Neural cell (in vitro differentiated cells): ENCODE measurements around the gene ITGAD. TPM values are rescaled to one million over a fixed set of nuclear protein-coding genes. Genes with fewer than 3 reads are reported as not detected.

ENCODE experiments used
- H2AFZ ChIP-seq: fragments of 200-600, 300-800 bp; sonication (generic), shearing (Covaris generic); 2 replicates; pipeline ENCODE4 v1.6.0; 2014; ENCODE audit warnings: low read depth, mild to moderate bottlenecking, antibody characterized with exemption, low read length, moderate library complexity
- H3F3A ChIP-seq: fragments of 200-600 bp; shearing (Covaris generic); 2 replicates; pipeline ENCODE4 v1.6.1; 2016; ENCODE audit warnings: mild to moderate bottlenecking, moderate library complexity, mixed read lengths, antibody characterized with exemption, low read length; ENCODE audit not compliant: insufficient read depth, poor library complexity, severe bottlenecking
- H3K27ac ChIP-seq: fragments of 200-600, 300-800 bp; sonication (generic), shearing (Covaris generic); 2 replicates; pipeline ENCODE4 v1.5.1; 2014; ENCODE audit warnings: mild to moderate bottlenecking, low read length, moderate library complexity
- H3K27me3 ChIP-seq: fragments of 300-800, 200-600 bp; sonication (generic), shearing (Covaris generic); 2 replicates; pipeline ENCODE4 v1.6.0; 2014; ENCODE audit warnings: mild to moderate bottlenecking, low read depth, low read length, moderate library complexity; ENCODE audit not compliant: insufficient read depth
- H3K36me3 ChIP-seq: fragments of 300-800, 200-600 bp; sonication (generic), shearing (Covaris generic); 2 replicates; pipeline ENCODE4 v1.5.1; 2014; ENCODE audit warnings: mild to moderate bottlenecking, antibody characterized with exemption, low read length, moderate library complexity; ENCODE audit not compliant: insufficient read depth
- H3K4me2 ChIP-seq: fragments of 300-800, 200-600 bp; sonication (generic), shearing (Covaris generic); 2 replicates; pipeline ENCODE4 v1.6.0; 2014; ENCODE audit warnings: mild to moderate bottlenecking, low read length
- H3K4me3 ChIP-seq: fragments of 300-800, 200-600 bp; sonication (generic), shearing (Covaris generic); 2 replicates; pipeline ENCODE4 v1.5.1; 2014; ENCODE audit warnings: mild to moderate bottlenecking, low read length, moderate library complexity
- H3K79me2 ChIP-seq: fragments of 200-600 bp; shearing (Covaris generic); replicated peaks from 2 replicates; pipeline ENCODE4 v1.6.0; 2014; ENCODE audit warnings: mild to moderate bottlenecking, low read length, moderate library complexity; ENCODE audit not compliant: insufficient read depth
- H3K9ac ChIP-seq: fragments of 300-800, 200-600 bp; sonication (generic), shearing (Covaris generic); 2 replicates; pipeline ENCODE4 v1.6.1; 2016; ENCODE audit warnings: mild to moderate bottlenecking, low read length, mixed read lengths
- H3K9me2 ChIP-seq: fragments of 200-600 bp; shearing (Covaris generic); 2 replicates; pipeline ENCODE4 v1.6.1; 2016; ENCODE audit warnings: mild to moderate bottlenecking, low read length, mixed read lengths; ENCODE audit not compliant: insufficient read depth
- H3K9me3 ChIP-seq: fragments of 200-600, 300-800 bp; sonication (generic), shearing (Covaris generic); 2 replicates; pipeline ENCODE4 v1.6.1; 2016; ENCODE audit warnings: mild to moderate bottlenecking, mixed run types, low read length, moderate library complexity, mixed read lengths
- H4K20me1 ChIP-seq: fragments of 200-600 bp; shearing (Covaris generic); 2 replicates; pipeline ENCODE4 v1.6.1; 2016; ENCODE audit warnings: mild to moderate bottlenecking, mixed run types; ENCODE audit not compliant: insufficient read depth
- EP300 ChIP-seq: fragments of 450-650 bp; conservative IDR thresholded peaks from 2 replicates; pipeline ENCODE4 v1.6.1; 2014; ENCODE audit warnings: antibody characterized with exemption, mild to moderate bottlenecking, moderate library complexity; ENCODE audit not compliant: poor library complexity, severe bottlenecking
- EZH2 ChIP-seq: fragments of 200-600, 300-800 bp; shearing (Covaris generic), sonication (generic); IDR thresholded peaks from 2 replicates; pipeline ENCODE4 v1.6.1; 2014; ENCODE audit warnings: antibody characterized with exemption, low read length, borderline replicate concordance, mild to moderate bottlenecking; ENCODE audit not compliant: insufficient read depth, poor library complexity, severe bottlenecking
- MXI1 ChIP-seq: fragments of 450-650 bp; conservative IDR thresholded peaks from 2 replicates; pipeline ENCODE4 v1.6.1; 2014; ENCODE audit warnings: antibody characterized with exemption, mild to moderate bottlenecking; ENCODE audit not compliant: poor library complexity, severe bottlenecking
- POLR2AphosphoS5 ChIP-seq: IDR thresholded peaks from 2 replicates; pipeline ENCODE4 v1.6.1; 2012
- RAD21 ChIP-seq: fragments of 450-650 bp; conservative IDR thresholded peaks from 2 replicates; pipeline ENCODE4 v1.6.1; 2014; ENCODE audit warnings: antibody characterized with exemption, mild to moderate bottlenecking, moderate library complexity
- SMC3 ChIP-seq: fragments of 450-650 bp; conservative IDR thresholded peaks from 2 replicates; pipeline ENCODE4 v1.6.1; 2014; ENCODE audit warnings: antibody characterized with exemption, mild to moderate bottlenecking, moderate library complexity; ENCODE audit not compliant: poor library complexity
- TAF1 ChIP-seq: IDR thresholded peaks from 2 replicates; pipeline ENCODE4 v1.6.1; 2012; ENCODE audit warnings: low read depth
- polyA plus RNA-seq: library from polyadenylated mRNA; depleted of rRNA; stranded (reverse); fragments of >200 nt; gene quantifications from 2 replicates; pipeline ENCODE4 v1.2.3, GENCODE V29; 2014
- TF ChIP-seq, protein P1 (sequence below): IDR thresholded peaks from 2 replicates; pipeline ENCODE4 v1.6.1; 2012; ENCODE audit warnings: borderline replicate concordance
- TF ChIP-seq, protein P2 (sequence below): fragments of 450-650 bp; IDR thresholded peaks from 2 replicates; pipeline ENCODE4 v1.5.1; 2014; ENCODE audit warnings: antibody characterized with exemption, mild to moderate bottlenecking, moderate library complexity; ENCODE audit not compliant: poor library complexity, severe bottlenecking

ITGAD gene
- polyA plus RNA-seq, 1 donor from 2014 or later = not detected

DNA sequence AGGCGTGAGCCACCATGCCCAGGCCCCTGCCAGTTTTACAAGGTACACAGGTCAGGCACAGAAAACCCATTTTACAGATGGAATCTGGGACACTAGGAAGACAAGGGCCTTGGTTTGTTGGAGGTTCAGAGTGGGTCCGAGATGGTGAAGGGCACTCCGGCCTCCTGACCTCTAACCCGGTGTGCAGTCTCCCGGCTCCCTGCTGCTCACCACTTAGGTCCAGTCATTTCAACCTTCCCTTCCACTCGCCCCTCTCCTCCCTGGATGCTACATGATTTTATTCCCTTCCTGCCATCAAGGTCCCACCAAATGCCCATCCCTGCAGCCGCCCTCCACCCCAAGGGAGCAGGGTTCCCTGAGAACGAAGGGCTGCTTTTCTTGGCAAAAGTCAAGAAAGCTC is 29.4 kb upstream of the ITGAD start:
- no peak for TF ChIP-seq EP300
- no peak for TF ChIP-seq POLR2AphosphoS5
- no peak for TF ChIP-seq RAD21
- no peak for TF ChIP-seq TAF1
- no peak for TF ChIP-seq MXI1
- TF ChIP-seq EZH2 = no peak
- TF ChIP-seq, protein P1, sequence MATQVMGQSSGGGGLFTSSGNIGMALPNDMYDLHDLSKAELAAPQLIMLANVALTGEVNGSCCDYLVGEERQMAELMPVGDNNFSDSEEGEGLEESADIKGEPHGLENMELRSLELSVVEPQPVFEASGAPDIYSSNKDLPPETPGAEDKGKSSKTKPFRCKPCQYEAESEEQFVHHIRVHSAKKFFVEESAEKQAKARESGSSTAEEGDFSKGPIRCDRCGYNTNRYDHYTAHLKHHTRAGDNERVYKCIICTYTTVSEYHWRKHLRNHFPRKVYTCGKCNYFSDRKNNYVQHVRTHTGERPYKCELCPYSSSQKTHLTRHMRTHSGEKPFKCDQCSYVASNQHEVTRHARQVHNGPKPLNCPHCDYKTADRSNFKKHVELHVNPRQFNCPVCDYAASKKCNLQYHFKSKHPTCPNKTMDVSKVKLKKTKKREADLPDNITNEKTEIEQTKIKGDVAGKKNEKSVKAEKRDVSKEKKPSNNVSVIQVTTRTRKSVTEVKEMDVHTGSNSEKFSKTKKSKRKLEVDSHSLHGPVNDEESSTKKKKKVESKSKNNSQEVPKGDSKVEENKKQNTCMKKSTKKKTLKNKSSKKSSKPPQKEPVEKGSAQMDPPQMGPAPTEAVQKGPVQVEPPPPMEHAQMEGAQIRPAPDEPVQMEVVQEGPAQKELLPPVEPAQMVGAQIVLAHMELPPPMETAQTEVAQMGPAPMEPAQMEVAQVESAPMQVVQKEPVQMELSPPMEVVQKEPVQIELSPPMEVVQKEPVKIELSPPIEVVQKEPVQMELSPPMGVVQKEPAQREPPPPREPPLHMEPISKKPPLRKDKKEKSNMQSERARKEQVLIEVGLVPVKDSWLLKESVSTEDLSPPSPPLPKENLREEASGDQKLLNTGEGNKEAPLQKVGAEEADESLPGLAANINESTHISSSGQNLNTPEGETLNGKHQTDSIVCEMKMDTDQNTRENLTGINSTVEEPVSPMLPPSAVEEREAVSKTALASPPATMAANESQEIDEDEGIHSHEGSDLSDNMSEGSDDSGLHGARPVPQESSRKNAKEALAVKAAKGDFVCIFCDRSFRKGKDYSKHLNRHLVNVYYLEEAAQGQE = no peak
- TF ChIP-seq, protein P2, sequence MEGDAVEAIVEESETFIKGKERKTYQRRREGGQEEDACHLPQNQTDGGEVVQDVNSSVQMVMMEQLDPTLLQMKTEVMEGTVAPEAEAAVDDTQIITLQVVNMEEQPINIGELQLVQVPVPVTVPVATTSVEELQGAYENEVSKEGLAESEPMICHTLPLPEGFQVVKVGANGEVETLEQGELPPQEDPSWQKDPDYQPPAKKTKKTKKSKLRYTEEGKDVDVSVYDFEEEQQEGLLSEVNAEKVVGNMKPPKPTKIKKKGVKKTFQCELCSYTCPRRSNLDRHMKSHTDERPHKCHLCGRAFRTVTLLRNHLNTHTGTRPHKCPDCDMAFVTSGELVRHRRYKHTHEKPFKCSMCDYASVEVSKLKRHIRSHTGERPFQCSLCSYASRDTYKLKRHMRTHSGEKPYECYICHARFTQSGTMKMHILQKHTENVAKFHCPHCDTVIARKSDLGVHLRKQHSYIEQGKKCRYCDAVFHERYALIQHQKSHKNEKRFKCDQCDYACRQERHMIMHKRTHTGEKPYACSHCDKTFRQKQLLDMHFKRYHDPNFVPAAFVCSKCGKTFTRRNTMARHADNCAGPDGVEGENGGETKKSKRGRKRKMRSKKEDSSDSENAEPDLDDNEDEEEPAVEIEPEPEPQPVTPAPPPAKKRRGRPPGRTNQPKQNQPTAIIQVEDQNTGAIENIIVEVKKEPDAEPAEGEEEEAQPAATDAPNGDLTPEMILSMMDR = no peak
- no peak for TF ChIP-seq SMC3
- no peak overlapping the region for H3K27ac ChIP-seq
- H3K79me2 ChIP-seq = no peaks in the 10 kb centered on the region
- H2AFZ ChIP-seq = no peak overlapping the region
- no peaks in the 10 kb centered on the region for H4K20me1 ChIP-seq
- no peaks in the 10 kb centered on the region for H3K36me3 ChIP-seq
- no peak overlapping the region for H3K4me3 ChIP-seq
- H3K9me3 ChIP-seq = no peaks in the 10 kb centered on the region
- no peaks in the 10 kb centered on the region for H3K27me3 ChIP-seq
- no peak overlapping the region for H3K9ac ChIP-seq
- no peaks in the 10 kb centered on the region for H3K9me2 ChIP-seq
- no peak overlapping the region for H3K4me2 ChIP-seq
- H3F3A ChIP-seq = no peaks in the 10 kb centered on the region

DNA sequence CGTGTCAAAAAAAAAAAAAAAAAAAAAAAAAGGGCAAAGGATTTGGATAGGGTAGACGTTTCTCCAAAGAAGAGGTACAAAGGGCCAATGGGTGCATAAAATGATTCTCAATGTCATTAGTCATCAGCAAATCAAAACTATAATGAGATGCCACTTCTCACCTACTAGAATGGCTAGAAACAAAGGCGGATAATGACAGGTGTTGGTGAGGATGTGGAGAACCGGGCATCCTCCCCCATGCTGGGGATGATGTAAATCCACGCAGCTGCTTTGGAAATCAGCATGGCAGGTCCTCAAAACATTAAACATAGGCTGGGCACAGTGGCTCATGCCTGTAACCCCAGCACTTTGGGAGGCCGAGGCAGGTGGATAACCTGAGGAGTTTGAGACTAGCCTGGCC is 28.7 kb upstream of the ITGAD start:
- TF ChIP-seq RAD21 = no peak
- TF ChIP-seq EZH2 = no peak
- TF ChIP-seq MXI1 = no peak
- TF ChIP-seq SMC3 = no peak
- TF ChIP-seq, protein P2 = no peak
- TF ChIP-seq EP300 = no peak
- TF ChIP-seq, protein P1 = no peak
- no peak for TF ChIP-seq POLR2AphosphoS5
- no peak for TF ChIP-seq TAF1
- no peak overlapping the region for H2AFZ ChIP-seq
- no peak overlapping the region for H3K4me2 ChIP-seq
- no peaks in the 10 kb centered on the region for H3K36me3 ChIP-seq
- H3K4me3 ChIP-seq = no peak overlapping the region
- H3F3A ChIP-seq = no peaks in the 10 kb centered on the region
- H3K9me3 ChIP-seq = no peaks in the 10 kb centered on the region
- H3K9ac ChIP-seq = no peak overlapping the region
- H3K27me3 ChIP-seq = no peaks in the 10 kb centered on the region
- H3K9me2 ChIP-seq = no peaks in the 10 kb centered on the region
- no peak overlapping the region for H3K27ac ChIP-seq
- no peaks in the 10 kb centered on the region for H3K79me2 ChIP-seq
- no peaks in the 10 kb centered on the region for H4K20me1 ChIP-seq
